Upper lobe of right lung (tissue), 1 donor: Measurements from ENCODE around the gene SLC34A1. TPM values are rescaled to one million over a fixed set of nuclear protein-coding genes. Genes with fewer than 3 reads are reported as not detected.
A peak's percentile ranks its signal among the peaks of the same experiment; 100 is the strongest.
"Not testable (repeated sequence)": the region's sequence is repeated elsewhere in the genome, so short reads cannot be mapped to it uniquely, and the experiment has no call there.

Experiments
- ATAC-seq: fragments of 200-7000 bp; cut with Tn5 transposase; one replicate; pipeline ENCODE4 v1.9.1; 2020; ENCODE audit warnings: mild to moderate bottlenecking, moderate library complexity
- DNase-seq: peaks from one replicate; pipeline ENCODE4 v3.0.0-alpha.2; 2020
- H3K27ac ChIP-seq: fragments of 200-600 bp; one replicate; pipeline ENCODE4 v1.8.0; 2022
- H3K27me3 ChIP-seq: fragments of 200-600 bp; one replicate; pipeline ENCODE4 v1.8.0; 2022; ENCODE audit warnings: mild to moderate bottlenecking
- H3K36me3 ChIP-seq: fragments of 200-600 bp; one replicate; pipeline ENCODE4 v1.8.0; 2022
- H3K4me1 ChIP-seq: fragments of 200-600 bp; one replicate; pipeline ENCODE4 v1.8.0; 2022
- H3K4me3 ChIP-seq: fragments of 200-600 bp; one replicate; pipeline ENCODE4 v1.8.0; 2022; ENCODE audit warnings: mild to moderate bottlenecking
- H3K9me3 ChIP-seq: fragments of 200-600 bp; one replicate; pipeline ENCODE4 v1.8.0; 2022
- CTCF ChIP-seq: fragments of 200-600 bp; IDR thresholded peaks from one replicate; pipeline ENCODE4 v1.8.0; 2022; ENCODE audit warnings: antibody characterized with exemption
- intact Hi-C: fragments of 100-400 bp; cut with DNase I; formaldehyde crosslinking; loops from one replicate; pipeline ENCODE4 v1.11.0; 2022
- total RNA-seq: library from RNA; stranded (reverse); fragmentation: NEBNext Ultra II Directional; extraction: Animal tissue kit (Norgen Biotek cat#: 25700); gene quantifications from one replicate; pipeline ENCODE4 v1.2.1, GENCODE V29; 2021
- donor health status: DM: no; HTN: yes; CAD: no; lungs with severe emphysema.

The SLC34A1 gene
- total RNA-seq, 1 donor from 2014 or later: not detected

- no peak for DNase-seq
- no peak for TF ChIP-seq CTCF
- H3K27me3 ChIP-seq: no peaks in the 10 kb centered on the region
- H3K4me3 ChIP-seq: no peak overlapping the region
- no peaks in the 10 kb centered on the region for H3K9me3 ChIP-seq
- peak overlapping the region; percentile 11 for H3K27ac ChIP-seq
- no peak for ATAC-seq
- intact Hi-C loops: no loop called here
- peaks cover 18% of the 10 kb centered on the region for H3K4me1 ChIP-seq
- no peaks in the 10 kb centered on the region for H3K36me3 ChIP-seq
These were observed 12.0 kb upstream of the SLC34A1 start for GRCh38 chr5:177372034-177372896.

- intact Hi-C loops: no loop called here
- peaks cover 13% of the 10 kb centered on the region for H3K4me1 ChIP-seq
- H3K4me3 ChIP-seq: no peak overlapping the region
- no peak for TF ChIP-seq CTCF
- H3K9me3 ChIP-seq: no peaks in the 10 kb centered on the region
- no peak overlapping the region for H3K27ac ChIP-seq
- DNase-seq (no peak), ATAC-seq (no peak)
- no peaks in the 10 kb centered on the region for H3K27me3 ChIP-seq
- H3K36me3 ChIP-seq: no peaks in the 10 kb centered on the region
These were observed 11.3 kb upstream of the SLC34A1 start for GRCh38 chr5:177372910-177373309.

DNA sequence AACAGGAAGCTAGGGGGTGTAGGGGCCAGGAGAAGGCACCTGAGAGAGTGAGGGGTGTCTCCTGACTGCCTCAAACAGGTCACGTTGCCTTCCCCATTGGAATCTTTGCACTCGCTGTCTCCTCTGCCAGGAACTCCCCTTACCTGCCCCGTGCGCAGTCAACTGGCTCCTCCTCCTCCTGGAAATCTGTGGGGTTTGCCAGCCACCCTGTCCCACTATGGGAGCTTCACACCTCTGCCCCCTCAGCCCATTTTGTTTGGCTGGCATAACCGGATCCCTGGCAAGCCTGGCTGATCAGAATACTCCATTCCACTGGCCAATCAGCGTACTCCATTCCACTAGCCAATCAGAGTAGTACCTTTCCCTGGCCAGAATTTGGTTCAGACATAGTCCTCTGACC is 10.4 kb upstream of the SLC34A1 start:
- no peak for DNase-seq
- TF ChIP-seq CTCF: no peak
- H3K27me3 ChIP-seq: no peaks in the 10 kb centered on the region
- H3K27ac ChIP-seq: no peak overlapping the region
- peaks cover 13% of the 10 kb centered on the region for H3K4me1 ChIP-seq
- no peak overlapping the region for H3K4me3 ChIP-seq
- no peaks in the 10 kb centered on the region for H3K36me3 ChIP-seq
- no peak for ATAC-seq
- intact Hi-C loops: no loop called here
- H3K9me3 ChIP-seq: no peaks in the 10 kb centered on the region

GRCh38 chr5:177374211-177374610 is 10.0 kb upstream of the SLC34A1 start:
- TF ChIP-seq CTCF: no peak
- ATAC-seq (no peak), DNase-seq (no peak)
- intact Hi-C loops: no loop called here
- Histone ChIP-seq H3K27me3 (no peaks in the 10 kb centered on the region), H3K9me3 (no peaks in the 10 kb centered on the region), H3K27ac (no peak overlapping the region), H3K4me3 (no peak overlapping the region), H3K36me3 (no peaks in the 10 kb centered on the region), H3K4me1 (peaks cover 12% of the 10 kb centered on the region)

- H3K27me3 ChIP-seq, H3K4me1 ChIP-seq, H3K27ac ChIP-seq, H3K36me3 ChIP-seq, intact Hi-C loops, H3K4me3 ChIP-seq, DNase-seq, ATAC-seq, H3K9me3 ChIP-seq: not testable (repeated sequence)
These were observed 8.7 kb upstream of the SLC34A1 start for GRCh38 chr5:177375516-177375915.

- Histone ChIP-seq H3K4me1 (peaks cover 8% of the 10 kb centered on the region), H3K36me3 (no peaks in the 10 kb centered on the region), H3K9me3 (no peaks in the 10 kb centered on the region), H3K27me3 (no peaks in the 10 kb centered on the region), H3K27ac (no peak overlapping the region), H3K4me3 (no peak overlapping the region)
- no peak for ATAC-seq
- no peak for TF ChIP-seq CTCF
- intact Hi-C loops: no loop called here
- no peak for DNase-seq
These were observed 8.1 kb upstream of the SLC34A1 start for GRCh38 chr5:177376107-177376506.
